ENCODE data around the gene ZGPAT. TPM values are rescaled to one million over a fixed set of nuclear protein-coding genes. Genes with fewer than 3 reads are reported as not detected.

The ZGPAT gene
- total RNA-seq, 4 donors from 2014 or later, result 22.5 to 38.9 (median 28.6) TPM

- Histone ChIP-seq H3K27ac (replicated peaks in 1 of 4) (no peak overlapping the region), H3K4me1 (peaks cover 10 to 22% (median 16%) of the 10 kb centered on the region in 4 donors), H3K27me3 (no peaks in the 10 kb centered on the region), H3K36me3 (peaks cover 23 to 50% (median 47%) of the 10 kb centered on the region in 4 donors), H3K4me3 (no peak overlapping the region), H3K9me3 (no peaks in the 10 kb centered on the region)
- intact Hi-C loops (cut with DNase I), result no loop called here
- DNase-seq (ENCODE audit: extremely low spot score), result no peak
- TF ChIP-seq CTCF (IDR thresholded peaks at IDR 0.05), result no peak
- no peak for TF ChIP-seq POLR2A (IDR thresholded peaks at IDR 0.05; ENCODE audit: low read depth)
- no peak for TF ChIP-seq EP300 (IDR thresholded peaks at IDR 0.05)
- no peak for TF ChIP-seq POLR2AphosphoS5 (IDR thresholded peaks at IDR 0.05)
- WGBS, result 92% methylated on average over 13 of the region's 13 CpGs
Observed at GRCh38 chr20:63733117-63733516, 25.3 kb downstream of the ZGPAT start.

- no peaks in the 10 kb centered on the region for H3K9me3 ChIP-seq
- TF ChIP-seq POLR2A (IDR thresholded peaks at IDR 0.05; ENCODE audit: low read depth), result no peak
- no peak for TF ChIP-seq EP300 (IDR thresholded peaks at IDR 0.05)
- TF ChIP-seq POLR2AphosphoS5 (IDR thresholded peaks at IDR 0.05), result no peak
- TF ChIP-seq CTCF (IDR thresholded peaks at IDR 0.05), result no peak
- no peak for DNase-seq (ENCODE audit: extremely low spot score)
- H3K36me3 ChIP-seq, result peaks cover 23 to 50% (median 47%) of the 10 kb centered on the region in 4 donors
- no peak overlapping the region for H3K27ac ChIP-seq (replicated peaks in 1 of 4)
- intact Hi-C loops (cut with DNase I), result no loop called here
- peaks cover 15 to 27% (median 20%) of the 10 kb centered on the region in 4 donors for H3K4me1 ChIP-seq
- no peaks in the 10 kb centered on the region for H3K27me3 ChIP-seq
- H3K4me3 ChIP-seq, result no peak overlapping the region
- WGBS, result 83% methylated on average over 3 of the region's 18 CpGs
Observed at GRCh38 chr20:63733579-63734081, 25.8 kb downstream of the ZGPAT start.

- Histone ChIP-seq H3K9me3 (no peaks in the 10 kb centered on the region), H3K27ac (replicated peaks in 1 of 4) (no peak overlapping the region), H3K36me3 (peaks cover 23 to 50% (median 47%) of the 10 kb centered on the region in 4 donors), H3K27me3 (no peaks in the 10 kb centered on the region), H3K4me3 (no peak overlapping the region), H3K4me1 (peaks cover 22 to 34% (median 25%) of the 10 kb centered on the region in 4 donors)
- no peak for DNase-seq (ENCODE audit: extremely low spot score)
- TF ChIP-seq CTCF (IDR thresholded peaks at IDR 0.05) (no peak), POLR2A (IDR thresholded peaks at IDR 0.05; ENCODE audit: low read depth) (no peak), EP300 (IDR thresholded peaks at IDR 0.05) (no peak), POLR2AphosphoS5 (IDR thresholded peaks at IDR 0.05) (no peak)
- intact Hi-C loops (cut with DNase I), result no loop called here
- 92% methylated on average over 8 of the region's 25 CpGs for WGBS
Observed at GRCh38 chr20:63734111-63734945, 26.5 kb downstream of the ZGPAT start.

- H3K27ac ChIP-seq (replicated peaks in 1 of 4), result no peak overlapping the region
- H3K36me3 ChIP-seq, result peaks cover 23 to 46% (median 41%) of the 10 kb centered on the region in 4 donors
- H3K9me3 ChIP-seq, result no peaks in the 10 kb centered on the region
- H3K4me3 ChIP-seq, result no peak overlapping the region
- intact Hi-C loops (cut with DNase I), result no loop called here
- WGBS, result 95% methylated on average over 43 of the region's 48 CpGs
- DNase-seq (ENCODE audit: extremely low spot score), result no peak
- H3K4me1 ChIP-seq, result peaks cover 22 to 35% (median 25%) of the 10 kb centered on the region in 4 donors
- TF ChIP-seq POLR2AphosphoS5 (IDR thresholded peaks at IDR 0.05) (no peak), POLR2A (IDR thresholded peaks at IDR 0.05; ENCODE audit: low read depth) (no peak), EP300 (IDR thresholded peaks at IDR 0.05) (no peak), CTCF (IDR thresholded peaks at IDR 0.05) (no peak)
- no peaks in the 10 kb centered on the region for H3K27me3 ChIP-seq
Observed at GRCh38 chr20:63734946-63735858, 27.4 kb downstream of the ZGPAT start.
